ENCODE results near the gene SIAE. TPM values are rescaled to one million over a fixed set of nuclear protein-coding genes. Genes with fewer than 3 reads are reported as not detected.

Gene SIAE
- total and polyA plus RNA-seq, 2 of the 8 experiments (the other 6 are each of a cell fraction or from before 2014, with no cell fraction given), result 2.3 to 3.7 TPM

GRCh38 chr11:124722176-124722575 is 48.6 kb upstream of the SIAE start (continued):
- TF ChIP-seq CHD1 (IDR thresholded peaks at IDR 0.05; ENCODE audit: low read depth, low read length), result no peak
- TF ChIP-seq KDM4A (IDR thresholded peaks at IDR 0.05; ENCODE audit: low read depth, low read length, severe bottlenecking), result no peak
- no peak for TF ChIP-seq BRCA1 (IDR thresholded peaks at IDR 0.05; ENCODE audit: low read depth, low read length)
